ENCODE results near the gene SIDT2.
A peak's percentile ranks its signal among the peaks of the same experiment; 100 is the strongest.

SIDT2 gene

GRCh38 chr11:117176186-117176585, 2.4 kb upstream of the SIDT2 start:
- no peak for ATAC-seq
- TF ChIP-seq OSR1 (CRISPR knock-in tag; IDR thresholded peaks at IDR 0.05): no peak
- TF ChIP-seq CREB5 (CRISPR knock-in tag; IDR thresholded peaks at IDR 0.05; ENCODE audit: low read depth): no peak
- TF ChIP-seq POU6F1 (CRISPR knock-in tag; IDR thresholded peaks at IDR 0.05; ENCODE audit: borderline replicate concordance, low read depth): no peak
- TF ChIP-seq ZFP30 (CRISPR knock-in tag; IDR thresholded peaks at IDR 0.05): no peak
- no peak for TF ChIP-seq ZNF565 (CRISPR knock-in tag; conservative IDR thresholded peaks at IDR 0.05; ENCODE audit: low read depth)
- no peak for TF ChIP-seq ZC3H10 (CRISPR knock-in tag; IDR thresholded peaks at IDR 0.05)
- no peak for TF ChIP-seq ZNF70 (CRISPR knock-in tag; IDR thresholded peaks at IDR 0.05)
- TF ChIP-seq RARB (CRISPR knock-in tag; IDR thresholded peaks at IDR 0.05): no peak
- TF ChIP-seq TSHZ2 (CRISPR knock-in tag; IDR thresholded peaks at IDR 0.05): no peak
- TF ChIP-seq SNAI2 (CRISPR knock-in tag; IDR thresholded peaks at IDR 0.05): no peak
- no peak for TF ChIP-seq ZFP3 (CRISPR knock-in tag; IDR thresholded peaks at IDR 0.05)
- TF ChIP-seq PATZ1 (CRISPR knock-in tag; IDR thresholded peaks at IDR 0.05; ENCODE audit: borderline replicate concordance): no peak
- no peak for TF ChIP-seq GLIS3 (CRISPR knock-in tag; IDR thresholded peaks at IDR 0.05)

- ATAC-seq: no peak
- TF ChIP-seq PATZ1 (CRISPR knock-in tag; IDR thresholded peaks at IDR 0.05; ENCODE audit: borderline replicate concordance): no peak
- TF ChIP-seq ZNF8 (CRISPR knock-in tag; IDR thresholded peaks at IDR 0.05): no peak
- TF ChIP-seq ZNF565 (CRISPR knock-in tag; conservative IDR thresholded peaks at IDR 0.05; ENCODE audit: low read depth): no peak
- TF ChIP-seq POU6F1 (CRISPR knock-in tag; IDR thresholded peaks at IDR 0.05; ENCODE audit: borderline replicate concordance, low read depth): no peak
Observed at GRCh38 chr11:117177534-117178209, 871 bp upstream of the SIDT2 start.

- peak; percentile 47 for ATAC-seq
Observed at GRCh38 chr11:117179048-117179999, 781 bp downstream of the SIDT2 start.

More at GRCh38 chr11:117179048-117179999, 781 bp downstream of the SIDT2 start:
- no peak for TF ChIP-seq SNAI2 (CRISPR knock-in tag; IDR thresholded peaks at IDR 0.05)
- no peak for TF ChIP-seq BACH2 (CRISPR knock-in tag; IDR thresholded peaks at IDR 0.05; ENCODE audit: borderline replicate concordance)
- TF ChIP-seq TOX (CRISPR knock-in tag; IDR thresholded peaks at IDR 0.05; ENCODE audit: borderline replicate concordance): no peak

All from SK-N-SH treated with all-trans-retinoic acid at 6 μM for 48 hours (cell line).